ENCODE measurements around the gene MARCHF3.

DNA sequence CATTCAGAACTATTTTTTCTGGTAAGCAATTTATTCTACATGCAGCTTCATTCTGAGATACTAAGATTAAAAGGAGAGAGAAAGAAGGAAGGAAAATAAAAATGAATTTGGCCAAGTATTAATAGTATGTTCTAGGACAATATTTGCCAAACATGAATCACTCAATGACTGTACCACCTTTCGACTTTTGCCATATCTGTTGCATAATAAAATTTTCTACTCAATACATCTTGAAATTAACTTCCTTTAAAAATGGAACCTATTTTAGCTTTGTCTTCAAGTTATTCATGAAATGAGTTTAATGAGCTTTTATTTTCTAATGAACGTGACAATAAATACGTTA lies 111.8 kb downstream of the MARCHF3 start:
- TF ChIP-seq, protein P1, sequence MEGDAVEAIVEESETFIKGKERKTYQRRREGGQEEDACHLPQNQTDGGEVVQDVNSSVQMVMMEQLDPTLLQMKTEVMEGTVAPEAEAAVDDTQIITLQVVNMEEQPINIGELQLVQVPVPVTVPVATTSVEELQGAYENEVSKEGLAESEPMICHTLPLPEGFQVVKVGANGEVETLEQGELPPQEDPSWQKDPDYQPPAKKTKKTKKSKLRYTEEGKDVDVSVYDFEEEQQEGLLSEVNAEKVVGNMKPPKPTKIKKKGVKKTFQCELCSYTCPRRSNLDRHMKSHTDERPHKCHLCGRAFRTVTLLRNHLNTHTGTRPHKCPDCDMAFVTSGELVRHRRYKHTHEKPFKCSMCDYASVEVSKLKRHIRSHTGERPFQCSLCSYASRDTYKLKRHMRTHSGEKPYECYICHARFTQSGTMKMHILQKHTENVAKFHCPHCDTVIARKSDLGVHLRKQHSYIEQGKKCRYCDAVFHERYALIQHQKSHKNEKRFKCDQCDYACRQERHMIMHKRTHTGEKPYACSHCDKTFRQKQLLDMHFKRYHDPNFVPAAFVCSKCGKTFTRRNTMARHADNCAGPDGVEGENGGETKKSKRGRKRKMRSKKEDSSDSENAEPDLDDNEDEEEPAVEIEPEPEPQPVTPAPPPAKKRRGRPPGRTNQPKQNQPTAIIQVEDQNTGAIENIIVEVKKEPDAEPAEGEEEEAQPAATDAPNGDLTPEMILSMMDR (IDR thresholded peaks at IDR 0.05) = no peak
- no peak for TF ChIP-seq POLR2A (IDR thresholded peaks at IDR 0.05)

Measured in right lobe of liver (tissue), 4 donors.